GM19239 (cell line): Measurements from ENCODE around the gene MYPOP.

Experiments
- DNase-seq: peaks from one replicate; pipeline ENCODE4 v3.0.0; 2011; ENCODE audit warnings: low spot score; ENCODE audit not compliant: insufficient read length
- FAIRE-seq: peaks from 2 replicates; lab custom pipeline; 2011; peaks lifted over from hg19 to GRCh38; lab: Jason Lieb, UNC

The MYPOP gene

DNA sequence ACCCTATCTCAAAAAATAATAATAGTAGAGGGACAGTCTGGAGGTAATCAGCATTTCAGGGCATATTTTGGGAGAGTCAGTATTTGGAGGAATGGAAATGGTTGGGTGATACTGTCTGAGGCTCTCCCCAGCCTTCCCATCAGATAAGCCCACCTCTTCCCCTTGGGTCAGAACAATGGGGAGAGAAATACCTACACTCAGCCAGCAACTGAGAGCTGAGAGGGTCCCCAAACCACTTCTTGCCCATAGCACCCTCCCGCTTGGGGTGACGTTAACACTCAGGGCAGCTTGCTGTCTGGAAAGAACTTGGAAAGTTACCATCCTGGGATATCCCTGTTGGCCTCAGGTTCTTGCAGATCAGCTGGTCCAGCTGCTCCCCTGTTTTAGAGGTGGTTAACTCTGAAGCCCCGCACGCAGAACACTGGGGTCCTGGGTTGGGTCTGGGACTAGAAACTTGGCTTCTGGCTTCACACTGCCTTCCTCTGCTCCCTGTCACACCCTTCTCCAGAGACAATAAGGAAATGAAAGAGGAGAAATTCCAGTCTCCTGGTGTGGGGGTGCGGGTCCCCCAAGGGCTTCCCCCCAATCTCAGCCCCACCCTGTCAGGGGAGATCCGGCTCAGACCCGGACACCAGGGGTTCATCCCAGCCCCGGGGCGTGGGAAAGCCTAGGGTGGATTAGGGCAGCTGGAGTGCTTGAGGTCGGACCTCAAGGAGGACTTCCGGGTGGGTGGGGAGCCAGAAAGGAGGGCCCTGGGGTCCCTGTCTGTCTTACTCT, 35.8 kb downstream of the MYPOP start:
- no peak for DNase-seq
- no peak for FAIRE-seq

DNA sequence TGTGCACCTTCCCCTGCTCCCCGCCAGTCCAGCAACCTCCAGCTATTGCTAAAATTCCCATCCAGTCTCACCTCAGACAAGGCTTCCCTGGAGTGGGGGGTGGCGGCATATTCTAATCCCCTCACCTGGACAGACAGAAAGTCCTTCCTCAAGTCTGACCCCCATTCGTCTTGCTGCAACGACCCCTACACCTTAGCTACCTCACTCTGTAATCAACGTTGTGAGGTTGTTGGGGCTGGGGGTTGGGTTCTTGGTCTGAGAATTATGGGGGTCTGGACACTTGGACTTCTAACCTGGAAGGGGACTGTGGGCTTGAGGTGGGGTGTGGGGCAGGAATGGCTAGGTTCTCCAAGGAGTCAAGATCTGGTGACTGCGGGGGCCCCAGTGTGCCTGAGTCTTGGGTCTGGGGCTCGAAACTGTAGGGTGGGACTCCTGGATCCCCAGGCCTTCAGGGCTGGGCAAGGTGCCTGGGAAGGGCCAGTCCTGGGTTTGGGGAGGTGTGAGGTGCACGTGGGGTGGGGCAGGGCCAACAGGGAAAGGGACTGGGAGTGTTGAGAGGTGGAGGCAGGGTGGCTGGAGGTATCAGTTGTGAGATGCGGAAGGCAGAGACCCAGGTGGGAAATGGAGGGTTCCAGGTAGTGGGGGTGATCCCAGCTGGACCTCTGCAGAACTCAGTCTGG, 37.0 kb downstream of the MYPOP start:
- FAIRE-seq (no peak), DNase-seq (no peak)

DNA sequence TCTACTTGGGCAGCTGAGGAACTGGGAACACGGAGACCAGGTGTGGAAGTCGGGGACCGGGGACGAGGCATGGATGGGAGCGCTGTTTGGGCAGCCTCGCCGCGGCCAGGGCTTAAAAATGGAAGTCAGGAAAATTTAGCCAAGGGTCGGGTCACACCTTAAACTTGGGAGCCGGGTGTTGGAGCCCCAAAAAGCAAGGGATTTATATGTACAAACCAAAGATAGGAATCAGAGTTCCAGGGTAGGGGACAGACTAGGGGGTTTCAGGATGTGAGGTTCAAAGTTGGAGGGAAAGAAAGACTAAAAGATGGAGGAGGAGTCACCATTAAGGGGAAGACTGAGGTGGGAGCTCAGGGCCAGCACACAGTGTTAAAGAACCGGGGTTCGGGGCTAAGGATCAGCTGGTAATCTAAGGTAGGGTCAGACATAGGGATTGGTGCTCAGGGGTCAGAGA, 37.8 kb downstream of the MYPOP start:
- FAIRE-seq = no peak
- DNase-seq = no peak

DNA sequence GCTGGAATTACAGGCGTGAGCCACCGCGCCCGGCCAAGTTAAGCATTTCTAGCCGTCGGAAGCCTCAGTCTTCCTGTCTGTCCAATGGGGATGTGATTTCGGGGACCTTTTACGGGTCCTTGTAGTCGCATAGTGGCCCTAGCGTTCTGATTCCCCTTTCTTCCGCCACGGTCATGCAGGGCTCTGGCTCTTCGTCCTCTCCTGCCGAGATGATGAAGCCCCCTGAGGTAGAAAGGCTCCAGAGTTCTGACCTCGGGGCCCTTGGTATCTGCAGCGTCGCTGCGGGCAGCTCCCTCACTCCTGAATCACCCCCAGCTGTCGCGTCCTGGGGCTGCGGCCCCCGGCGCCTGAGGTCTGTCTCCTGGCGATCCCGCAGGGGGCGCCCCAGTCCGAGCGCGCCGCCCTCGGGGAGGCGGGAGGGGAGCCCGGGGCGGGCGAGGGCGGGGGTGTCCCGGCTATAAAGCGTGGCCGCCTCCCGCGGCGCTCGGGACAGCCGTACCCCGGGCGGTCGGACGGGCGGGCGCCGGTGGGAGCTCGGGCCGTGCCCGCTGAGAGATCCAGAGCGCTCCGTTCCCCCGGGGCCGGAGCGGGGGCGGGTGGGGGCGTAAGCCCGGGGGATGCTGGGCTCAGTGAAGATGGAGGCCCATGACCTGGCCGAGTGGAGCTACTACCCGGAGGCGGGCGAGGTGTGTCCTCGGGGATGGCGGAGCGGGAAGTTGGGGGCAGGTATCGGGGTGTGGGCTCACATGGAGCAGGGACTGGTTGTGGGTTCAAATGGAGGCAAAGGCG, 38.4 kb downstream of the MYPOP start, which contains the start of gene FOXA3:
Gene FOXA3 (plus strand): TSS at position 487 of the 789 bp plus-strand sequence. CDS start 131 bp downstream, at position 618.
- DNase-seq (peak; percentile 75), FAIRE-seq (no peak)

DNA sequence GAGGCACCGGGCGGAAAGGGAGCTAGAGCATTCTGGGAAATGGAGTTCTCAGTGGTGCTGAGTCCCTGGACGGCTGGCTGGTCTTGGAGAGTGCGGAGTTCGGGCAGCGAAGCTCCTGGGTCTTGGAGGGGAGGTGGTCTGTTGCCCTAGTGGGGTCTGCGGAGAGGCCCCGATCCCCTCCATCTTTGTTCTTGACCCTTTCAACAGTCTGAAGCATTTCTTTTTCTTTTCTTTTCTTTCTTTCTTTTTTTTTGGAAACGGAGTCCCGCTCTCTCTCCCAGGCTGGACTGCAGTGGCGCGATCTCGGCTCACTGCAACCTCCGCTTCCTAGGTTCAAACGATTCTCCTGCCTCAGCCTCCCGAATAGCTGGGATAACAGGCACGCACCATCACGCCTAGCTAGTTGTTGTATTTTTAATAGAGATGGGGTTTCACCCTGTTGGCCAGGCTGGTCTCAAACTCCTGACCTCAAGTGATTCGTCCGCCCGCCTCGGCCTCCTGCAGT, 39.0 kb downstream of the MYPOP start:
- DNase-seq = no peak
- no peak for FAIRE-seq

DNA sequence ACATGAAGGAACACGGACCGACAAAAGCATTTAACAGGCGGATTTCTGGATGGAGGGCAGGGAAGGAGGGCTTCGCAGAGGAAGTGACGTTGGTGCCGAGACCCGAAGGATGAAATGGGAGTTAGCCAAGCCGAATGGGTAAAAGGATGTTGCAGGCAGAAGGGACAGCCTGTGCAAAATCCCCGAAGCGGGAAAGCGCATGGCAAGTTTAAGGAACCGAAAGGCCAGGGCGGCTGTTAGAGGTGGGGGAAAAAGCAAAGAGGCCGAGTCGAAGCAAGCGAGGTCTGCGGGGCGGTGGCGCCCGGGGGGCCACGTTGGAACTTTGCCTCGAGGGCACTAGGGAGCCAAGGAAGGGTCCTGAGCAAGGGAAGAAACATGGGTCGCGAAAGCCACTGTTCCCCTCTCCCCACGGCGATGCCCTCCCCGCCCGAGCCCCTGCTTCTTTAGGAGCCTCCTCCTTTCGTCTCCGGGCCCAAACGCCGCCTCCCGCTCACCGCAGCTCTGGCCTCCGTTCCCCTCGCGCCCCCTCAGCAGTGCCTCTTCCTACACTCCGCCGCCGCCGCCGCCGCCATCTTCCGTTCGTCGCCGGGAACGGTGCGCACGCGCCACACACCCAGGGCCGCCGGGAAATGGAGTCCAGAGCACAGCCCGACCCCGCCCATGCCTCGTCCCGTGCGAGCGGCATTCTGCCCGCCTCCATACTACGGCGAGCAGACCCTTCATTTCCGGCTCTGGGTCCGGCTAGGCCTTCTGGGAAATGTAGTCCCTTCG, 39.7 kb downstream of the MYPOP start, which contains the start of gene SYMPK:
Gene SYMPK (minus strand): TSS at position 584 of the 771 bp plus-strand sequence. CDS start 8,652 bp downstream, outside the sequence.
- peak; percentile 100 for DNase-seq
- peak; percentile 98 for FAIRE-seq

DNA sequence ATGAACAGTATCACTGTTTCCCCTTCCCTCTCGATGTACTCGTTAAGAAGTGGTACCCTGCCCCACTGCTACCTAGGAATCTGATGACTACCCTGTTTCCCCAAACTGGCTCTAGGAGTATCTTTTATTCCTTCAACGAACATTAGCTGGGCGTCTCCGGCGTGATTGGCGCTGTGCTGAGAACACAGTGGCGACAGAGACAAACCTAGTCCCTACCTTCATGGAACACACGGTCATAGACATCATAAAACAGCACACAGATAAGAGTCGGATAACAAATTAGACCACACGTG, 40.2 kb downstream of the MYPOP start:
- FAIRE-seq (no peak), DNase-seq (no peak)

DNA sequence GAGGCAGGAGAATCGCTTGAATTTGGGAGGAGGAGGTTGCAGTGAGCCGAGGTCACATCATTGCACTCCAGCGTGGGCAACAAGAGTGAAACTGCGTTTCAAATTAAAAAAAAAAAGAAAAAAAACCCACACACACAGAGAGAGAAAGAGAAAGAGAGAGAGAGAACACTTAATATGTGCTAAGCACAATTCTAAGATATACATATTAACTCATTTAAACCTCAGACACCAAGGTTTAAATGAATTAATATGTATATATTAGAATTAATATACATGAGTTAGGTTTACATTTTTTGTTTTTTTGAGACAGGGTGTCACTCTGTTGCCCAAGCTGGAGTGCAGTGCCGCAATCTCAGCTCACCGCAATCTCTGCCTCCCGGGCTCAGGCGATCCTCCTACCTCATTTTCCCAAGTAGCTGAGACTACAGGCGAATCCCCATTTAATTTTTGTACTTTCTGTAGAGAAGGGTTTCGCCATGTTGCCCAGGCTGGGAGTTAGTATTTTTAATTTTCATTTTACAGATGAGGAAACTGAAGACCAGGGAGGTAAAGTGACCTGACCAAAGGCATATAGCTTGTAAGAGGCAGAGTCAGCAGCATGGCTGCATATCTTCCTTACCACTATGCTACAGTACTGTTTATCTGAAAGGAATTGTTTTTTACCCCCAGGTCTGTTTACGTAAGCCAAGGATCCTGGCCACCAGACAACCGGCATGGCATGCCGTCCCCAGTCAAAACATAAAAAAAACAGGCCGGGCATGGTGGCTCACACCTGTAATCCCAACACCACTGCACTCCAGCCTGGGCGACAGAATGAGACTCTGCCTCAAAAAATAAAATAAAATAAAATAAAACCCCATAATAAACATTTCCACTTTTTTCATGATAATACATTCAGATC, 41.8 kb downstream of the MYPOP start:
- FAIRE-seq (no peak), DNase-seq (no peak)

DNA sequence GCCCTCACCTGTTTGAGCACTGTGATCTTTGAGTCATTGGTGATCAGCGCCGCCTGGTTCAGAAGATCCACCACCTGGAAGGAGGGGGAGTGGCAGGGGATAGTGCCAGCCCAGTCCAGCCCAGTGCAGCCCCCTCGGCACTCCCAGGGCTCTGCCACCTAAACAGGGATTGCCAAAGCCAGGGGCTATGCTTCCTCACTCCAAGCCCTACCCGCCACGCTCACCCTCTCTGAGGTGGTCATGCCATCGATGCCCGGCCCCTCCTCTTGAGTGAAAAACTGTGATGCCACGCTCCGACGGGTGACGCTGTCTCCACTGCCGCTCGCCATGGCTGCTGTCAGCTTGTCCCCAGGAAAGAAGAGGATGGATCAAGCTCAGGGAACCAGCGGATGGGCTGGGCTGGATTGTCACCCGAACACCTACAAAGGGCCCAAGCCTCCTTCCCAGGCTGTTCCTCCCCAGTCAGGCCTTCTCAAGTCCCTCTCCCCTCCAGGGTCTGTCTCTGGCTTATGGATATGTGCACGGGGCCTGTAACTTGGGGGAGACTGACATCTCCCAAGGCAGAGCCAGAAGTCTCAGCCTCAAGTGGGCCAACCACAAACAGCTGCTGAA, 48.1 kb downstream of the MYPOP start:
- DNase-seq (no peak), FAIRE-seq (no peak)

DNA sequence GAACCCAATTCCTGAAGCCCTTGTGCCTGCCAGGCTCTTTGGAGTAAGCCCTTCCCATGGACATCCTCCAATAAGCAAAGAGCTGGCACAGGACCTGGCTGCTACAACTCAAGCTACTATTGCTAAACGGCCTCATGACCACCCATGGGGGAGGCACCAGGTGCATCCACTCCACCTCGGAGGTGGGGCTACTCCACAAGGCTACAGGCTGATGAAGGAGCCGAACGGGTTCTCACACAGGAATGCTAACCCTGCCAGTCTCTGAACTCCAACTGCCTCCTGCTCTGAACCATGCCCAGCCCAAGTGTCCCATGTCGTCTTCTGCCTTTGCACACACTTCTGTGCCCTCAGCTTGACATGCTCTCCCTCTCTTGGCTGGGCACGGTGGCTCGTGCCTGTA, 49.4 kb downstream of the MYPOP start:
- FAIRE-seq (no peak), DNase-seq (no peak)

DNA sequence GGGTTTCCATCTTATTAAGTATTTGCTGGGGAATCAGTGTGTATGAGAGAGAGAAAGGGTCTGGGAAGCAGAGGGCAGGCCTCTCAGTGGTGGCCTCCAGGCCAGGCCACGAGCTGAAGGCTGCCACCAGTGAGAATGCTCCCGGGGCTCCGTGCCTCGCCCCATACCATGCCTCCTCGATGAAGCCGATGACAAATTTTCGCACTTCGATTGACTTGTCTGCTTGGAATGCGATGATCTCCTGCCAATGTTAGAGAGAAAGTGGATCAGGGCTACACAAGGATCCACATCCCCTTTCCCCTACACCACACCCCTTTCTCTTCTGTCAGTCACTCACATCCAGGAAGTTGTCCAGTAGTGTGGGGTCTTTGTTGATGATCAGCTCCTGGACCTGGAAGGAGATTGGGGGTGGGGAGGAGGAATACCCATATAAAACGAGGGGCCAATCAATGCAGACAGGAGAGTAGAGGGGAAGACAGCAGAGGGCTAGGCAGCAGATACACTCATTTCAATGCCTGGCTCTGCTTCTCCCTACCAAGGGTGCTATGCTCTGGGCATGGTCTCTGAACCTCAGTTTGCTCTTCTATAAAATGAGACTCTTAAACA, 50.2 kb downstream of the MYPOP start:
- FAIRE-seq = no peak

DNA sequence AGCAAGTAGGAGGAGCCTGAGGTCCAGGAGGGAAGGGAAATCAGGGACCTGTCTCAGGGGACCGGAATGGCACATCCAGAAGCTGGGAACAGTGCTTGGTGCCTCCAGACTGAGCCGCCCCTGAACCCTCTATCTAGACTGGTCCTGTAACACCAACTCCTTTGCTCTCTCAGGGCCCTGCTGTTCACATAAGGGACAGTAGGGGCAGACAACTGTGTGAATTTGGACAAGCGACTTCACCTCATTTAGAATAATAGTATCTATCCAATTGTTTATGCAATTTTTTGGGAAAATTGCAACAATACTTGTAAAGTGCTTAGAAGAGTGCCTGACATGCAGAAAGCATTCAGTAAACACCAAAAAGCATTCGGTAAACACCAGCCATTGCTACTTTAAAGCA, 53.5 kb downstream of the MYPOP start:
- FAIRE-seq (no peak), DNase-seq (no peak)

More for the DNA sequence above, 50.2 kb downstream of the MYPOP start:
- DNase-seq = no peak

DNA sequence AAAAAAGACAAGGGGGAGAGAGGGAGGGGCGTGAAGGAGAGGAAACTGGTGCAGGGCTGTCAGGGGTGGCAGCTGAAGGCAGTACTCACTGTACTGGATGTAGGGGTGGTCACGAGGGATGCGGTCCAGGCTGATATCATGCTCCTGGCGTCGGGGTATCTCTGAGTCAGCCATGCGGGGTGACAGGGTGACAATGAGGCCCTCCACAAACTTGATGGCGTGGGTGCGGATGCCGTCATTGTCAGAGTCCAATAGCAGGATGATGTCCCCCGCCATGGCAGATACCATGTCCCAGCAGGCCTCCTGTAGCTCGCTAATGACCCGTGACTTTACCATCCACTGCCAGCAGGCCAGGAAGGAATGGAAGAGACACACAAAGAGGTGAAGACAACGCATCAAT, 54.8 kb downstream of the MYPOP start:
- no peak for FAIRE-seq
- DNase-seq = no peak

DNA sequence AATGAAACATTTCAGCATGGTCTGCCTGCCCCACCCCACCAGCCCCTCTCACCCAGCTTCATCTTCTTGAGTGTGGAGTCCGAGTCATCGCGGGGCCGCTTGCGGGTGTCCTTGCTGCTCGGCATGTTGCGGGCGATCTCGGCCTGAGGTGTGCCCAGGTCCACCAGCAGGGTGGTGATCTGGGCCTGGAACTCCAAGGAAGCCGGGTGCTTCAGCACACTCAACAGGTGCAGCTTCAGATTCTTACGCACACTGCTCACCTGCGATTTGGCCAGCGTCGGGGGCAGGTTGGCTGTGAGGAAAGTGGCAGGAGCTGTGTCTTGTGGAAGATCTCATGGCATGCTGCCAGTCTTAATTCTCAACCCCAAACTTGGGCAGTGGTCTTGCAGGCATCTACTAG, 60.2 kb downstream of the MYPOP start:
- FAIRE-seq = no peak

More for the DNA sequence above, 60.2 kb downstream of the MYPOP start:
- no peak for DNase-seq
